ENCODE results near the gene MGMT. TPM values are rescaled to one million over a fixed set of nuclear protein-coding genes. Genes with fewer than 3 reads are reported as not detected.
A peak's percentile ranks its signal among the peaks of the same experiment; 100 is the strongest.

The MGMT gene
- total RNA-seq, 1 donor from 2014 or later = 22.7 TPM

GRCh38 chr10:129796710-129797420, 329.8 kb downstream of the MGMT start:
- DNase-seq (ENCODE audit: low read depth) = no peak

GRCh38 chr10:129799942-129800341, 332.9 kb downstream of the MGMT start:
- no peak for DNase-seq (ENCODE audit: low read depth)

GRCh38 chr10:129800796-129801340, 333.8 kb downstream of the MGMT start:
- no peak for DNase-seq (ENCODE audit: low read depth)

- DNase-seq (ENCODE audit: low read depth) = no peak
Observed at GRCh38 chr10:129807211-129807610, 340.2 kb downstream of the MGMT start.

GRCh38 chr10:129808092-129808983, 341.3 kb downstream of the MGMT start:
- DNase-seq (ENCODE audit: low read depth) = no peak

GRCh38 chr10:129809431-129809830, 342.4 kb downstream of the MGMT start:
- no peak for DNase-seq (ENCODE audit: low read depth)

- DNase-seq (ENCODE audit: low read depth) = no peak
Observed at GRCh38 chr10:129809841-129810240, 342.8 kb downstream of the MGMT start.

GRCh38 chr10:129811208-129811607, 344.2 kb downstream of the MGMT start:
- DNase-seq (ENCODE audit: low read depth) = no peak

GRCh38 chr10:129812398-129812797, 345.4 kb downstream of the MGMT start:
- no peak for DNase-seq (ENCODE audit: low read depth)

- DNase-seq (ENCODE audit: low read depth) = peak; percentile 1
Observed at GRCh38 chr10:129814681-129815646, 347.9 kb downstream of the MGMT start.

- no peak for DNase-seq (ENCODE audit: low read depth)
Observed at GRCh38 chr10:129815898-129816655, 349.0 kb downstream of the MGMT start.

GRCh38 chr10:129816656-129817045, 349.6 kb downstream of the MGMT start:
- DNase-seq (ENCODE audit: low read depth) = no peak
